Measurements from ENCODE around the gene SYNC. TPM values are rescaled to one million over a fixed set of nuclear protein-coding genes. Genes with fewer than 3 reads are reported as not detected.
"Not testable (repeated sequence)": the region's sequence is repeated elsewhere in the genome, so short reads cannot be mapped to it uniquely, and the experiment has no call there.

The SYNC gene
- total RNA-seq, 1 experiment from 2014 or later = 167 TPM

GRCh38 chr1:32716312-32717148 is 14.0 kb upstream of the SYNC start:
- H3K4me1 ChIP-seq (replicated peaks) = peaks cover 76% of the 10 kb centered on the region
- no peaks in the 10 kb centered on the region for H3K9me3 ChIP-seq (replicated peaks)
- no peak overlapping the region for H3K4me3 ChIP-seq
- H3K27me3 ChIP-seq (replicated peaks) = no peaks in the 10 kb centered on the region
- peaks cover 4% of the 10 kb centered on the region; the same call in 1 of the 2 replicates for H3K36me3 ChIP-seq
- no peak overlapping the region for H3K27ac ChIP-seq
- DNase-seq (ENCODE audit: low read depth in 1 of 2, low spot score in 2 of 2) = peak; percentile 74

- Histone ChIP-seq H3K4me1 (replicated peaks) (peaks cover 76% of the 10 kb centered on the region), H3K4me3 (no peak overlapping the region), H3K36me3 (peaks cover 4% of the 10 kb centered on the region; the same call in 1 of the 2 replicates), H3K27me3 (replicated peaks) (no peaks in the 10 kb centered on the region), H3K27ac (no peak overlapping the region), H3K9me3 (replicated peaks) (no peaks in the 10 kb centered on the region)
- DNase-seq (ENCODE audit: low read depth in 1 of 2, low spot score in 2 of 2) = no peak
Measured at GRCh38 chr1:32715901-32716311, 13.3 kb upstream of the SYNC start.

GRCh38 chr1:32714277-32714676 is 11.7 kb upstream of the SYNC start:
- no peak for DNase-seq (ENCODE audit: low read depth in 1 of 2, low spot score in 2 of 2)
- Histone ChIP-seq H3K9me3 (replicated peaks) (no peaks in the 10 kb centered on the region), H3K4me3 (no peak overlapping the region), H3K27me3 (replicated peaks) (no peaks in the 10 kb centered on the region), H3K4me1 (replicated peaks) (peaks cover 73% of the 10 kb centered on the region), H3K36me3 (peaks cover 2% of the 10 kb centered on the region; the same call in 1 of the 2 replicates), H3K27ac (no peak overlapping the region)

DNA sequence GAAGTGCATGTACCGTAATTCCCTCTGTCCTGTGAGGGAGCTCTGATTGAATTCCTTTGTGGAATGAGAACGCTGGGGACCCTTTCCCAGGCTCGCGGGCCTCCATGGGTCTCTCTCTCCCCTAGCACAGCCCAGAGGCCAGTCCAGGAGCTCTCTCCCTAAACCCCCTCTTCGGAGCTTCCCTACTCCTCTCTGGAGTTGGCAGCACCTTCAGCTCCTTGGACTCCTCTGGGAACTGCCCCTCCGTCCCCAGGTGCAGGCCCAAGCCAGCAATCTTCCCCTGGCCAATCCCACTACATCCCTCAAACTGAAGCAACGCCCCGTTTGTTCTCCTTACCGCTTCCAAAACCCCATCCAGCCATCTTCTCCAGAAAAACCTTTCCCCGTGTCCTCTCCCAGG is 10.5 kb upstream of the SYNC start:
- H3K4me3 ChIP-seq = no peak overlapping the region
- H3K4me1 ChIP-seq (replicated peaks) = peaks cover 61% of the 10 kb centered on the region
- no peak for DNase-seq (ENCODE audit: low read depth in 1 of 2, low spot score in 2 of 2)
- no peaks in the 10 kb centered on the region for H3K9me3 ChIP-seq (replicated peaks)
- H3K36me3 ChIP-seq = no peaks in the 10 kb centered on the region
- no peaks in the 10 kb centered on the region for H3K27me3 ChIP-seq (replicated peaks)
- H3K27ac ChIP-seq = no peak overlapping the region

GRCh38 chr1:32711221-32711620 is 8.7 kb upstream of the SYNC start:
- not testable (repeated sequence) for H3K27ac ChIP-seq; H3K4me3 ChIP-seq; H3K36me3 ChIP-seq; DNase-seq (ENCODE audit: low read depth in 1 of 2, low spot score in 2 of 2); H3K27me3 ChIP-seq (replicated peaks); H3K9me3 ChIP-seq (replicated peaks)
- H3K4me1 ChIP-seq (replicated peaks) = peaks cover 42% of the 10 kb centered on the region

DNA sequence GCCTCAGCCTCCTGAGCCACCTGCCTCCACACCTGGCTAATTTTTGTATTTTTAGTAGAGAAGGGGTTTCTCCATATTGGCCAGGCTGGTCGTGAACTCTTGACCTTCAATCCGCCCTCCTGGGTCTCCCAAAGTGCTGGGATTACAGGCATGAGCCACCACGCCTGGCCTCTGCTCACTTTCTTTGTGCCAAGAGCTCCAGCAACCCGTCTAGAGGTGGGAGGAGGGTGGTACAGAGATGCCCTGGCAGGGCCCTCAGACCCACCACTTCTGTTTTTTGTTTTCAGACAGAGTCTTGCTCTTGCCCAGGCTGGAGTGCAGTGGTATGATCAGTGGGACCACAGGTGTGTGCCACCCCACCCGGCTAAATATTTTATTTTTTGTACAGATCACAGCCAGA is 6.9 kb upstream of the SYNC start:
- Histone ChIP-seq H3K27me3 (replicated peaks) (no peaks in the 10 kb centered on the region), H3K4me3 (no peak overlapping the region), H3K4me1 (replicated peaks) (peaks cover 49% of the 10 kb centered on the region), H3K27ac (no peak overlapping the region), H3K36me3 (no peaks in the 10 kb centered on the region), H3K9me3 (replicated peaks) (no peaks in the 10 kb centered on the region)
- no peak for DNase-seq (ENCODE audit: low read depth in 1 of 2, low spot score in 2 of 2)

DNA sequence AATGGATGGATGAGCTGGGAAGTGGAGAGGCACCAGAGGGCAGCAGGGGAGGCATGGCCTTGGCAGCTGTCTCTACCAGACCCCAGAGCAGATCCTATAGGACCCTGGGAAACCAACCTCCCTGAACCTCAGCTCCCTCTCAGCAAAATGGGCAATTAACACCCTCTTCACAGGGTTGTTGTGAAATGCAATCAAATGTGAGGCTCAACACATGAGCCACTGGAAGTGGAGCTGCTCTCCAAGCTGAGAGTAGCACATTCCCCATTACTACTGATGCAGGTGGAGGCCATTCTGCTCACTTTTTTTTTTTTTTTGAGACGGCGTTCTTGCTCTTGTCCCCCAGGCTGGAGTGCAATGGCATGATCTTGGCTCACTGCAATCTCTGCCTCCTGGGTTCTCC is 6.5 kb upstream of the SYNC start:
- no peak overlapping the region for H3K4me3 ChIP-seq
- H3K27me3 ChIP-seq (replicated peaks) = no peaks in the 10 kb centered on the region
- DNase-seq (ENCODE audit: low read depth in 1 of 2, low spot score in 2 of 2) = no peak
- peaks cover 53% of the 10 kb centered on the region for H3K4me1 ChIP-seq (replicated peaks)
- H3K27ac ChIP-seq = no peak overlapping the region
- H3K9me3 ChIP-seq (replicated peaks) = no peaks in the 10 kb centered on the region
- no peaks in the 10 kb centered on the region for H3K36me3 ChIP-seq

- H3K9me3 ChIP-seq (replicated peaks) = no peaks in the 10 kb centered on the region
- H3K4me1 ChIP-seq (replicated peaks) = peaks cover 52% of the 10 kb centered on the region
- DNase-seq (ENCODE audit: low read depth in 1 of 2, low spot score in 2 of 2) = no peak
- no peak overlapping the region for H3K4me3 ChIP-seq
- H3K36me3 ChIP-seq = peaks cover 9% of the 10 kb centered on the region
- no peak overlapping the region for H3K27ac ChIP-seq
- H3K27me3 ChIP-seq (replicated peaks) = no peaks in the 10 kb centered on the region
Measured at GRCh38 chr1:32706491-32706890, 3.9 kb upstream of the SYNC start.

DNA sequence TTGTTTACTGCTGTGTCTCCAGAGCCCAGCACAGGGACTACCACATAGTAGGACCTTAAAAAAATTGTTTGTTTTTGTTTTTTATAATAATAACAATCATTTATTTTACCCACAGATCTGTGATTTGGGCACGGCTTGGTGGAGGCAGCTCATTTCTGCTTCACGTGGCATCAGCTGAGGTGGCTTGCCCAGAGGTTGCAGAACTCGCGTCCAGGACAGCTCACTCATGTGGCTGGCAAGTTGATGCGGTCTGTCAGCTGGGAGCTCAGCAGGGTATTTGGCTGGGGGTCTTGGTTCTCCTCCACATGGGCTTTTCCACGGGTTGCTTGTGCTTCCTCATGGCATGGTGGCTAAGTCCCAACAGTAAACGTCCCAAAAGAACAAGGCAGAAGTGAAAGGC is 2.9 kb upstream of the SYNC start:
- peak overlapping the region; percentile 33 for H3K27ac ChIP-seq
- H3K9me3 ChIP-seq (replicated peaks) = no peaks in the 10 kb centered on the region
- H3K27me3 ChIP-seq (replicated peaks) = no peaks in the 10 kb centered on the region

DNA sequence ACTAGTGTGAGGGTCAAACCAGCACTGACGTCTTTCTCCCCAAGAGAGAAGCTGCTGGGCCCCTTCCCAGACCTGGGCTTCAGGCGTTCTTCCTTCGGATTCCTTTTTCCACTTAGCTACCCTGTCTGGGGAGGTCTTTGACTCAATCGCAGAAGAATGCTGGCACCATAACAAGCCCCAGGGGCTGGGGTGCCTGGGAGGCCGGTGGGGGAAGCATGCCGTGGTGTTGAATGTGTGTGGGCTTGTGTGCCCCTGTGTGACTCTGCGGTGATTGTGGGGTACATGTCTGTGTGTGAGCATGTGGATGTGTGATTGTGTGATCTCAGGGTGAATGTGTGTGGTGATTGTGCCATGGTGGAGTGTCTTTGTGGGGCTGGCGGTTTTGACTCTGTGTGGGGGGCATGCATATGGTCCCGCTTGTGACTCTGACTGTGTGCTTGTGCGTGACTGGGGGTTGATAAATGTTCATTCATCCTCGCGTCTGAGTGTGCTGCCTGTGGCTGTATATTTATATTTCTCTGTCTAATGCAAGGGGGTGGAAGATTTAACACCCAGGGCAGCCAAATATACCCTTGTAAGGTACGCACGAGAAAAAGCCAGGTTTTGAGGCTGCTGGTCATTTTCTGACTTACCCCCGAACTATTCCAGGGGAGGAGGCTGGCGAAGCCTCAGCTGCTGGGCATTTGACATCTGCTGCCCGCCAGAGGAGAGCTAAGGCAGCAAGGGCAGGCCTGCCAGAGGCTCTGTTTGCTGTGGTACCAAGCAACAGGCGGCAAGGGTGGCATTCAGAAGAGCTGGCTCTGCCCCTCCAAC is 1.1 kb upstream of the SYNC start:
- H3K27me3 ChIP-seq (replicated peaks) = no peaks in the 10 kb centered on the region
- no peaks in the 10 kb centered on the region for H3K9me3 ChIP-seq (replicated peaks)
- peak overlapping the region; percentile 75 for H3K4me3 ChIP-seq
- peak; percentile 99 to 100 for DNase-seq (ENCODE audit: low read depth in 1 of 2, low spot score in 2 of 2)
- H3K27ac ChIP-seq = peak overlapping the region; percentile 97
- H3K36me3 ChIP-seq = peaks cover 28% of the 10 kb centered on the region
- peaks cover 61% of the 10 kb centered on the region for H3K4me1 ChIP-seq (replicated peaks)

More for the DNA sequence above, 2.9 kb upstream of the SYNC start:
- no peak for DNase-seq (ENCODE audit: low read depth in 1 of 2, low spot score in 2 of 2)
- peaks cover 52% of the 10 kb centered on the region for H3K4me1 ChIP-seq (replicated peaks)
- H3K4me3 ChIP-seq = no peak overlapping the region
- peaks cover 19% of the 10 kb centered on the region for H3K36me3 ChIP-seq

DNA sequence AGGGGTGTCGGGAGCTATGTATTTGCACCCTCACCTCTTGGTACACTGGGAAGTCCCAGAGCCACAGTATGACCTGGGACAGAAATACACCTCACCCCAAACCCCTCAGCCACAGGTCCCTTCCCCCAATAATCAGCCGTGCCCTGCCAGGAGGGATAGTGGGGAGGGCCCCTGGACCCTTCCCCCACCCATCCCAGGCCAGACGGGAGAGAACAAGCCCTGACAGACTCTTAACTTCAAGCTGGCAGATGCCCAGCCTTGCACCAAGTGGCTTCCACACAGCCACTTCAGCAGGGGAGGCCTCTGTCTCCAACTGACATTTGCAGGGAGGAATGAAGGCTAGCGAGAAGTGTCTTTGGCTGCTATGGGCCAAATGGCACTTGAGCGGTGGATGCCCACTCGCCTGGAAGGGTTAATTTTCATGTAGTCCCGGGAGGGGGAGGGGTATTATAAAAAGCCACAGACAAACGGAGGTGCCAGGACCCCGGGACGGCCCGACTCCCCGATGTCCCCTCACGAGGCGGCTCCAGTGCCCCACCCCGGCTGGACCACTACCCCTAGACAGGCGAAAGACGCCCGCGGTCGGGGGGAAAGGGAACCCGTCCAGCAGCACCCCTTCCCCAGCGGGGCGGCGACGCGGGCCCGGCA is 495 bp downstream of the SYNC start:
- Histone ChIP-seq H3K4me1 (replicated peaks) (peaks cover 71% of the 10 kb centered on the region), H3K36me3 (peaks cover 43% of the 10 kb centered on the region), H3K4me3 (peak overlapping the region; percentile 75), H3K27ac (peak overlapping the region; percentile 97), H3K9me3 (replicated peaks) (no peaks in the 10 kb centered on the region), H3K27me3 (replicated peaks) (no peaks in the 10 kb centered on the region)
- peak; percentile 54 to 58 for DNase-seq (ENCODE audit: low read depth in 1 of 2, low spot score in 2 of 2)

- Histone ChIP-seq H3K4me1 (replicated peaks) (peaks cover 71% of the 10 kb centered on the region), H3K27me3 (replicated peaks) (no peaks in the 10 kb centered on the region), H3K36me3 (peaks cover 49% of the 10 kb centered on the region), H3K27ac (peak overlapping the region; percentile 97), H3K4me3 (peak overlapping the region; percentile 75), H3K9me3 (replicated peaks) (no peaks in the 10 kb centered on the region)
- DNase-seq (ENCODE audit: low read depth in 1 of 2, low spot score in 2 of 2) = peak in 1 of 2 experiments; percentile 31
Measured at GRCh38 chr1:32701421-32701911, 1.1 kb downstream of the SYNC start.

GRCh38 chr1:32696996-32697395 is 5.6 kb downstream of the SYNC start:
- H3K4me3 ChIP-seq; H3K9me3 ChIP-seq (replicated peaks); DNase-seq (ENCODE audit: low read depth in 1 of 2, low spot score in 2 of 2); H3K27ac ChIP-seq; H3K27me3 ChIP-seq (replicated peaks): not testable (repeated sequence)
- peaks cover 88% of the 10 kb centered on the region for H3K36me3 ChIP-seq
- peaks cover 70% of the 10 kb centered on the region for H3K4me1 ChIP-seq (replicated peaks)

All from SJSA1 (cell line).